ENCODE data around the gene CST1.
"Not testable (repeated sequence)": the region's sequence is repeated elsewhere in the genome, so short reads cannot be mapped to it uniquely, and the experiment has no call there.

GRCh38 chr20:23748975-23749374 lies 1.8 kb downstream of the CST1 start:
- not testable (repeated sequence) for TF ChIP-seq CTCF (IDR thresholded peaks at IDR 0.05 in 4 of 5, conservative IDR thresholded peaks at IDR 0.05 in 1 of 5); POLR2A (IDR thresholded peaks at IDR 0.05)
